PFSK-1 (cell line): ENCODE data around the gene MLF2.

Experiments used
- FOXP2 ChIP-seq: optimal IDR thresholded peaks from 2 replicates; pipeline ENCODE3; 2011; ENCODE audit warnings: borderline replicate concordance, control low read depth, inconsistent platforms; ENCODE audit not compliant: insufficient read depth; ENCODE audit errors: extremely low read length, extremely low read depth
- POLR2AphosphoS5 ChIP-seq: IDR thresholded peaks from 2 replicates; pipeline ENCODE4 v1.6.1; 2012; ENCODE audit warnings: low read depth, mild to moderate bottlenecking, control low read depth, low read length, moderate library complexity
- SIN3A ChIP-seq: IDR thresholded peaks from 2 replicates; pipeline ENCODE4 v1.6.1; 2012; ENCODE audit warnings: mild to moderate bottlenecking, low read length, moderate library complexity, borderline replicate concordance; ENCODE audit not compliant: insufficient read depth
- TAF1 ChIP-seq: IDR thresholded peaks from 2 replicates; pipeline ENCODE4 v1.6.1; 2012; ENCODE audit warnings: low read length, control low read depth, borderline replicate concordance; ENCODE audit not compliant: insufficient read depth
- TF ChIP-seq, protein P1 (sequence below), 2 experiments: IDR thresholded peaks; 2 replicates each; pipeline versions ENCODE4 v1.6.1 to v1.8.0; 2011 to 2012; ENCODE audit warnings: low read depth in 2 of 2, low read length in 2 of 2, control low read depth in 1 of 2, inconsistent platforms in 1 of 2, mild to moderate bottlenecking in 1 of 2, moderate library complexity in 1 of 2; ENCODE audit not compliant: insufficient read depth in 1 of 2

MLF2 gene

GRCh38 chr12:6699989-6700645 is 52.8 kb downstream of the MLF2 start:
- no peak for TF ChIP-seq SIN3A
- TF ChIP-seq FOXP2, result no peak
- TF ChIP-seq, protein P1, sequence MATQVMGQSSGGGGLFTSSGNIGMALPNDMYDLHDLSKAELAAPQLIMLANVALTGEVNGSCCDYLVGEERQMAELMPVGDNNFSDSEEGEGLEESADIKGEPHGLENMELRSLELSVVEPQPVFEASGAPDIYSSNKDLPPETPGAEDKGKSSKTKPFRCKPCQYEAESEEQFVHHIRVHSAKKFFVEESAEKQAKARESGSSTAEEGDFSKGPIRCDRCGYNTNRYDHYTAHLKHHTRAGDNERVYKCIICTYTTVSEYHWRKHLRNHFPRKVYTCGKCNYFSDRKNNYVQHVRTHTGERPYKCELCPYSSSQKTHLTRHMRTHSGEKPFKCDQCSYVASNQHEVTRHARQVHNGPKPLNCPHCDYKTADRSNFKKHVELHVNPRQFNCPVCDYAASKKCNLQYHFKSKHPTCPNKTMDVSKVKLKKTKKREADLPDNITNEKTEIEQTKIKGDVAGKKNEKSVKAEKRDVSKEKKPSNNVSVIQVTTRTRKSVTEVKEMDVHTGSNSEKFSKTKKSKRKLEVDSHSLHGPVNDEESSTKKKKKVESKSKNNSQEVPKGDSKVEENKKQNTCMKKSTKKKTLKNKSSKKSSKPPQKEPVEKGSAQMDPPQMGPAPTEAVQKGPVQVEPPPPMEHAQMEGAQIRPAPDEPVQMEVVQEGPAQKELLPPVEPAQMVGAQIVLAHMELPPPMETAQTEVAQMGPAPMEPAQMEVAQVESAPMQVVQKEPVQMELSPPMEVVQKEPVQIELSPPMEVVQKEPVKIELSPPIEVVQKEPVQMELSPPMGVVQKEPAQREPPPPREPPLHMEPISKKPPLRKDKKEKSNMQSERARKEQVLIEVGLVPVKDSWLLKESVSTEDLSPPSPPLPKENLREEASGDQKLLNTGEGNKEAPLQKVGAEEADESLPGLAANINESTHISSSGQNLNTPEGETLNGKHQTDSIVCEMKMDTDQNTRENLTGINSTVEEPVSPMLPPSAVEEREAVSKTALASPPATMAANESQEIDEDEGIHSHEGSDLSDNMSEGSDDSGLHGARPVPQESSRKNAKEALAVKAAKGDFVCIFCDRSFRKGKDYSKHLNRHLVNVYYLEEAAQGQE (IDR thresholded peaks at IDR 0.05; ENCODE audit: insufficient read depth in 1 of 2, low read depth in 2 of 2, low read length in 2 of 2), result no peak
- TF ChIP-seq POLR2AphosphoS5, result no peak
- TF ChIP-seq TAF1, result no peak

DNA sequence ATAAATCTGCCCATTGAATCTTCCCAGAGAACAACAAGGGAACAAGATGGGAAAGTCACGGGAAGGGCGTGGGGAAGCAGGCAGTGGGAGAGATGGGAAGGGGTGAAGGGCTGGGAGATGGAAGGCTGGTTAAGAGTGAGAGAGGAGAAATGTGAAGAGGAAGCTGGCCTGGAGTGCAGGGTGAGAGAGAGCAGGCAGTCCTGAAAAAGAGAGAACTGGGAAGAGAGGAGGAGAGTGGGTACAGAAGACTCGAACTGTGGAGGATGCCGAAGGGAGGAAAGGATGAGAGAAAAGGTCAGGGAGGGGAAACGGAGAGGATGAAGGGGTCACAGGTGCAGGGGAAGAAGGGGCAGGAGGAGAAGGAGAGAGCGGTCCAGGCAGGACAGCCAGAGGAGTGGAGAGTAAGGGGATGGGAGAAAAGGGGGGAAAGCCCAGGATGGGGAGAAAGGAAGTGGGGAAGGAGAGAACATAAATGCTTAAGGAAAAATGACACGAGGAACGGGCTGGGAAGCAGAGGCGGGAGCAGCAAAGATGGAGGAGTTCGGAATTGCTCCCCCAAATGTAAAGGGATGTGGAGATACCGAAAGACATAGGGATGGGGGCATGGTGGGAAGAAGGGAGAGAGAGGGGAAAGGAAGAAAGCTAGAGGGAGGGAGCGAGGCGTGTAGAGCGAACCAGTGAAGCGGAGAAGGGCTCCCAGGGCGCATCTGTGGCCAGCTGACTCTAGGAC is 53.5 kb downstream of the MLF2 start:
- TF ChIP-seq FOXP2 (no peak), POLR2AphosphoS5 (no peak), TAF1 (no peak), SIN3A (no peak)
- TF ChIP-seq, protein P1 (IDR thresholded peaks at IDR 0.05; ENCODE audit: insufficient read depth in 1 of 2, low read depth in 2 of 2, low read length in 2 of 2), result no peak

DNA sequence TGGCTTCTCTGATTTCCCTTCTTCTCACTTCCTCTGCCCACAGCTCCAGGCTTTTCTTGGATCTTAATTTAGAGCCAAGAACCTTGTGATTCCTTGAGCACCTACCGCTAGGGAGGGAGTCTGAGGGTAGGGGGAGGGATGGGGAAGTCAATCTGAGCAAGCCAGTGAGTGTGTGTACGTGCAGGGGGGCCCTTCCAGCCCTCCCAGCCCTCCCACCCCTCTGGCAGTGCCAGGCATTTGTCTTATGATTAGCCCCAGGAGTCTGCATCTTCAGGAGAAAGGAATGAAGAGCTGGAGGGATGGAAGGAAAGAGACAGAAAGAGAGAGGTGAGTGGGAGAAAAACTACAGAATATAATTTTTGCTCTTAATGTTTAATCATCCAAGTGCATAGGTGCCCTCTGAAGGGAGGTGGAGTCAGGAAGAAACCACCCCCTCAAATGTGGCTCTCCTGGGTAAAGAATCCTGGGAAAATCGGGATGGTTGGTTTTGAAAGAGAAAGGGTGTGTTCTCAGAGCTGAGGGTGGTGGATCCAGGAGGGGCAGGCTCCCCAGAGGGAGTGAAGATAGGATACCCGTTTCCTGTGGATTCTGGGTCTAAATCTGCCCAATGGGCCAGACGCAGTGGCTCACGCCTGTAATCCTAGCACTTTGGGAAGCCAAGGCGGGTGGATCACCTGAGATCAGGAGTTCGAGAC is 54.4 kb downstream of the MLF2 start:
- no peak for TF ChIP-seq TAF1
- TF ChIP-seq, protein P1 (IDR thresholded peaks at IDR 0.05; ENCODE audit: insufficient read depth in 1 of 2, low read depth in 2 of 2, low read length in 2 of 2), result no peak
- TF ChIP-seq FOXP2, result no peak
- no peak for TF ChIP-seq SIN3A
- TF ChIP-seq POLR2AphosphoS5, result no peak
